ENCODE measurements around the gene EIF5A. TPM values are rescaled to one million over a fixed set of nuclear protein-coding genes. Genes with fewer than 3 reads are reported as not detected.

Gene EIF5A
- total and polyA plus RNA-seq, 7 donors = 104 to 603 (median 156) TPM

GRCh38 chr17:7347630-7348477, 40.4 kb downstream of the EIF5A start:
- peak in 1 of 4 donors; percentile 5 for TF ChIP-seq POLR2AphosphoS5 (IDR thresholded peaks at IDR 0.05)
- TF ChIP-seq POLR2A (IDR thresholded peaks at IDR 0.05) = no peak
- TF ChIP-seq CTCF (IDR thresholded peaks at IDR 0.05) = no peak
- no peak for TF ChIP-seq EP300 (IDR thresholded peaks at IDR 0.05)
- WGBS, 2 donors = 62 to 76% methylated on average over 19 of the region's 19 CpGs
- no peak overlapping the region for H3K27ac ChIP-seq
- no peaks in the 10 kb centered on the region for H3K9me3 ChIP-seq
- no peak for DNase-seq
- H3K36me3 ChIP-seq = no peaks in the 10 kb centered on the region
- intact Hi-C loops (cut with DNase I) = no loop called here
- H3K4me3 ChIP-seq = no peak overlapping the region
- peaks cover 0 to 11% (median 2%) of the 10 kb centered on the region in 3 donors for H3K27me3 ChIP-seq
- H3K4me1 ChIP-seq = peaks cover 0 to 32% (median 18%) of the 10 kb centered on the region in 4 donors

- Histone ChIP-seq H3K4me1 (peaks cover 0 to 40% (median 26%) of the 10 kb centered on the region in 4 donors), H3K36me3 (no peaks in the 10 kb centered on the region), H3K4me3 (no peak overlapping the region), H3K27me3 (peaks cover 0 to 3% (median 0%) of the 10 kb centered on the region in 3 donors), H3K9me3 (no peaks in the 10 kb centered on the region), H3K27ac (peak overlapping the region in 3 of 4 donors; percentile 93 to 100 (median 99))
- no peak for DNase-seq
- intact Hi-C loops (cut with DNase I) = no loop called here
- WGBS, 2 donors = 74 to 80% methylated on average over 19 of the region's 19 CpGs
- no peak for TF ChIP-seq EP300 (IDR thresholded peaks at IDR 0.05)
- no peak for TF ChIP-seq POLR2AphosphoS5 (IDR thresholded peaks at IDR 0.05)
- no peak for TF ChIP-seq POLR2A (IDR thresholded peaks at IDR 0.05)
Measured at GRCh38 chr17:7348478-7349242, 41.2 kb downstream of the EIF5A start.

GRCh38 chr17:7351665-7352502, 44.5 kb downstream of the EIF5A start, which contains the start of gene KCTD11:
Gene KCTD11 (plus strand): TSS chr17:7352162.
- peaks cover 0 to 66% (median 50%) of the 10 kb centered on the region in 4 donors for H3K4me1 ChIP-seq
- 1 to 2% methylated on average over 91 of the region's 91 CpGs for WGBS, 2 donors

GRCh38 chr17:7352503-7352889, 45.1 kb downstream of the EIF5A start:
- intact Hi-C loops (cut with DNase I) = loop anchor here (2.0 kb wide), 2 partner anchors 72 to 236 kb away; partner anchors contain the start of gene SLC2A4
- Histone ChIP-seq H3K36me3 (no peaks in the 10 kb centered on the region), H3K9me3 (no peaks in the 10 kb centered on the region), H3K27me3 (no peaks in the 10 kb centered on the region), H3K27ac (peak overlapping the region; percentile 93 to 100 (median 98)), H3K4me1 (peaks cover 0 to 66% (median 50%) of the 10 kb centered on the region in 4 donors), H3K4me3 (peak overlapping the region; percentile 71 to 91 (median 86))
- 19 to 32% methylated on average over 10 of the region's 10 CpGs for WGBS, 2 donors
- DNase-seq = no peak
- TF ChIP-seq EP300 (IDR thresholded peaks at IDR 0.05) (no peak), CTCF (IDR thresholded peaks at IDR 0.05) (peak; percentile 48 to 80 (median 70))

More at GRCh38 chr17:7351665-7352502, 44.5 kb downstream of the EIF5A start, which contains the start of gene KCTD11:
- Histone ChIP-seq H3K36me3 (no peaks in the 10 kb centered on the region), H3K27me3 (no peaks in the 10 kb centered on the region), H3K4me3 (peak within 1 kb of the TSS; percentile 71 to 91 (median 86)), H3K27ac (peak within 1 kb of the TSS; percentile 93 to 100 (median 98)), H3K9me3 (no peaks in the 10 kb centered on the region)
- intact Hi-C loops (cut with DNase I) = loop anchor here (1.0 to 2.0 kb wide), 3 partner anchors 71 to 237 kb away; partner anchors contain the start of genes POLR2A and SLC2A4
- TF ChIP-seq EP300 (IDR thresholded peaks at IDR 0.05) = peak in 1 of 4 donors; percentile 23
- peak in 3 of 4 donors; percentile 70 to 73 (median 72) for TF ChIP-seq POLR2AphosphoS5 (IDR thresholded peaks at IDR 0.05)
- TF ChIP-seq CTCF (IDR thresholded peaks at IDR 0.05) = no peak
- TF ChIP-seq POLR2A (IDR thresholded peaks at IDR 0.05) = peak; percentile 36 to 53
- peak; percentile 95 for DNase-seq
